SK-N-MC (cell line): Measurements from ENCODE around the gene UTF1.

Source experiments
- EZH2 ChIP-seq: fragments of 200-600 bp; sonication (generic); IDR thresholded peaks from one replicate; pipeline ENCODE4 v1.6.1; 2017; ENCODE audit warnings: antibody characterized with exemption
- FOXP2 ChIP-seq: optimal IDR thresholded peaks from 2 replicates; pipeline ENCODE3; 2011; ENCODE audit warnings: mild to moderate bottlenecking, moderate library complexity; ENCODE audit not compliant: insufficient read depth; ENCODE audit errors: extremely low read length, control extremely low read depth
- POLR2AphosphoS5 ChIP-seq: IDR thresholded peaks from 2 replicates; pipeline ENCODE4 v1.6.1; 2012; ENCODE audit warnings: mild to moderate bottlenecking, low read depth, low read length, borderline replicate concordance

GRCh38 chr10:133226251-133226808, 3.7 kb upstream of the UTF1 start:
- TF ChIP-seq POLR2AphosphoS5 (no peak), EZH2 (no peak), FOXP2 (no peak)
